ENCODE results near the gene ZNF335.
"Not testable (repeated sequence)": the region's sequence is repeated elsewhere in the genome, so short reads cannot be mapped to it uniquely, and the experiment has no call there.

The ZNF335 gene

GRCh38 chr20:45970646-45971424 is 1.2 kb downstream of the ZNF335 start:
- no peak for DNase-seq (ENCODE audit: low read depth in 1 of 2, low spot score in 1 of 2)

- DNase-seq (ENCODE audit: low read depth in 1 of 2, low spot score in 1 of 2) = no peak
Measured at GRCh38 chr20:45969712-45970634, 2.0 kb downstream of the ZNF335 start.

GRCh38 chr20:45968801-45969711 is 2.9 kb downstream of the ZNF335 start:
- no peak for DNase-seq (ENCODE audit: low read depth in 1 of 2, low spot score in 1 of 2)

- no peak for DNase-seq (ENCODE audit: low read depth in 1 of 2, low spot score in 1 of 2)
Measured at GRCh38 chr20:45968081-45968671, 3.8 kb downstream of the ZNF335 start.

GRCh38 chr20:45967551-45968080 is 4.4 kb downstream of the ZNF335 start:
- DNase-seq (ENCODE audit: low read depth in 1 of 2, low spot score in 1 of 2) = no peak

- DNase-seq (ENCODE audit: low read depth in 1 of 2, low spot score in 1 of 2) = no peak
Measured at GRCh38 chr20:45965169-45966002, 6.6 kb downstream of the ZNF335 start.

- DNase-seq (ENCODE audit: low read depth in 1 of 2, low spot score in 1 of 2) = no peak
Measured at GRCh38 chr20:45964006-45964400, 8.0 kb downstream of the ZNF335 start.

- no peak for DNase-seq (ENCODE audit: low read depth in 1 of 2, low spot score in 1 of 2)
Measured at GRCh38 chr20:45963059-45964005, 8.7 kb downstream of the ZNF335 start.

- DNase-seq (ENCODE audit: low read depth in 1 of 2, low spot score in 1 of 2) = no peak
Measured at GRCh38 chr20:45962031-45962755, 9.8 kb downstream of the ZNF335 start.

GRCh38 chr20:45959956-45960630 is 11.9 kb downstream of the ZNF335 start:
- no peak for DNase-seq (ENCODE audit: low read depth in 1 of 2, low spot score in 1 of 2)

- no peak for DNase-seq (ENCODE audit: low read depth in 1 of 2, low spot score in 1 of 2)
Measured at GRCh38 chr20:45959126-45959525, 12.9 kb downstream of the ZNF335 start.

GRCh38 chr20:45958593-45958992 is 13.4 kb downstream of the ZNF335 start:
- no peak for DNase-seq (ENCODE audit: low read depth in 1 of 2, low spot score in 1 of 2)

- DNase-seq (ENCODE audit: low read depth in 1 of 2, low spot score in 1 of 2) = no peak
Measured at GRCh38 chr20:45957021-45957941, 14.7 kb downstream of the ZNF335 start.

- not testable (repeated sequence) for DNase-seq (ENCODE audit: low read depth in 1 of 2, low spot score in 1 of 2)
Measured at GRCh38 chr20:45956326-45956725, 15.7 kb downstream of the ZNF335 start.

GRCh38 chr20:45953672-45954071 is 18.3 kb downstream of the ZNF335 start:
- DNase-seq (ENCODE audit: low read depth in 1 of 2, low spot score in 1 of 2) = no peak

GRCh38 chr20:45952861-45953260 is 19.1 kb downstream of the ZNF335 start:
- DNase-seq (ENCODE audit: low read depth in 1 of 2, low spot score in 1 of 2) = no peak
